GM10266 (cell line): ENCODE data around the gene PHF12.

Experiments used
- DNase-seq: peaks from one replicate; pipeline ENCODE4 v3.0.0; 2012; ENCODE audit errors: extremely low spot score
- CTCF ChIP-seq: IDR thresholded peaks from 2 replicates; pipeline ENCODE4 v1.5.1; 2012; ENCODE audit warnings: mild to moderate bottlenecking, low read depth; ENCODE audit not compliant: control insufficient read depth, insufficient read depth; ENCODE audit errors: missing control alignments

PHF12 gene

GRCh38 chr17:28885951-28886350 is 65.4 kb downstream of the PHF12 start:
- TF ChIP-seq CTCF, result no peak
- DNase-seq, result no peak

GRCh38 chr17:28885363-28885762 is 66.0 kb downstream of the PHF12 start:
- DNase-seq, result no peak
- TF ChIP-seq CTCF, result no peak

- DNase-seq, result no peak
- no peak for TF ChIP-seq CTCF
Observed at GRCh38 chr17:28883967-28884702, 67.2 kb downstream of the PHF12 start.

GRCh38 chr17:28882154-28882895 is 69.0 kb downstream of the PHF12 start:
- TF ChIP-seq CTCF, result no peak
- no peak for DNase-seq

GRCh38 chr17:28881533-28882056 is 69.7 kb downstream of the PHF12 start:
- no peak for DNase-seq
- no peak for TF ChIP-seq CTCF

- no peak for TF ChIP-seq CTCF
- no peak for DNase-seq
Observed at GRCh38 chr17:28880572-28880945, 70.8 kb downstream of the PHF12 start.
